DOHH2 (cell line): Measurements from ENCODE around the gene KLK15.

Source experiments
- H3F3A ChIP-seq: fragments of 200-600 bp; sonication (generic), shearing (Covaris generic); 2 replicates; pipeline ENCODE4 v1.6.0; 2016; ENCODE audit warnings: antibody characterized with exemption, mild to moderate bottlenecking; ENCODE audit not compliant: control insufficient read depth, insufficient read depth
- H3K27ac ChIP-seq: fragments of 200-600 bp; sonication (generic); 2 replicates; pipeline ENCODE4 v1.5.1; 2014; ENCODE audit warnings: low read depth, mild to moderate bottlenecking, low read length, moderate library complexity
- H3K27me3 ChIP-seq: fragments of 200-600 bp; sonication (generic); 2 replicates; pipeline ENCODE4 v1.6.1; 2014; ENCODE audit warnings: mild to moderate bottlenecking, low read length, mixed read lengths; ENCODE audit not compliant: control insufficient read depth
- H3K36me3 ChIP-seq: fragments of 200-600 bp; sonication (generic); 2 replicates; pipeline ENCODE4 v1.6.1; 2014; ENCODE audit warnings: mild to moderate bottlenecking, low read length, moderate library complexity, mixed read lengths; ENCODE audit not compliant: control insufficient read depth
- H3K4me1 ChIP-seq: fragments of 200-600 bp; sonication (generic); 2 replicates; pipeline ENCODE4 v1.6.1; 2014; ENCODE audit warnings: mild to moderate bottlenecking, low read length, mixed read lengths; ENCODE audit not compliant: control insufficient read depth
- H3K4me2 ChIP-seq: fragments of 200-600 bp; sonication (generic); 2 replicates; pipeline ENCODE4 v1.6.0; 2014; ENCODE audit warnings: mild to moderate bottlenecking, low read length, moderate library complexity
- H3K4me3 ChIP-seq: fragments of 200-600 bp; sonication (generic); 2 replicates; pipeline ENCODE4 v1.5.1; 2014; ENCODE audit warnings: mild to moderate bottlenecking, low read length, mixed read lengths
- H3K79me2 ChIP-seq: fragments of 200-600 bp; sonication (generic); 2 replicates; pipeline ENCODE4 v1.6.1; 2014; ENCODE audit warnings: mild to moderate bottlenecking, low read length, mixed read lengths; ENCODE audit not compliant: control insufficient read depth
- H3K9me2 ChIP-seq: fragments of 200-600 bp; sonication (generic); replicated peaks from 2 replicates; pipeline ENCODE4 v1.6.1; 2014; ENCODE audit warnings: mild to moderate bottlenecking, low read length, mixed read lengths; ENCODE audit not compliant: control insufficient read depth
- H3K9me3 ChIP-seq: fragments of 200-600 bp; sonication (generic); 2 replicates; pipeline ENCODE4 v1.6.1; 2014; ENCODE audit warnings: antibody characterized with exemption, low read length, mixed read lengths; ENCODE audit not compliant: control insufficient read depth, insufficient read depth
- H4K20me1 ChIP-seq: fragments of 200-600 bp; sonication (generic); 2 replicates; pipeline ENCODE4 v1.6.0; 2014; ENCODE audit warnings: low read depth, mild to moderate bottlenecking, antibody characterized with exemption, low read length, moderate library complexity; ENCODE audit not compliant: control insufficient read depth, insufficient read depth
- CTCF ChIP-seq: fragments of 200-600 bp; sonication (generic); IDR thresholded peaks from one replicate; pipeline ENCODE4 v1.5.1; 2014; ENCODE audit warnings: antibody characterized with exemption, mild to moderate bottlenecking, low read depth, low read length; ENCODE audit not compliant: poor library complexity, severe bottlenecking
- EZH2phosphoT487 ChIP-seq: fragments of 200-600 bp; sonication (generic); IDR thresholded peaks from 2 replicates; pipeline ENCODE4 v1.6.1; 2017; ENCODE audit warnings: borderline replicate concordance, mild to moderate bottlenecking, antibody characterized with exemption, low read length, moderate library complexity, mixed read lengths

The KLK15 gene

DNA sequence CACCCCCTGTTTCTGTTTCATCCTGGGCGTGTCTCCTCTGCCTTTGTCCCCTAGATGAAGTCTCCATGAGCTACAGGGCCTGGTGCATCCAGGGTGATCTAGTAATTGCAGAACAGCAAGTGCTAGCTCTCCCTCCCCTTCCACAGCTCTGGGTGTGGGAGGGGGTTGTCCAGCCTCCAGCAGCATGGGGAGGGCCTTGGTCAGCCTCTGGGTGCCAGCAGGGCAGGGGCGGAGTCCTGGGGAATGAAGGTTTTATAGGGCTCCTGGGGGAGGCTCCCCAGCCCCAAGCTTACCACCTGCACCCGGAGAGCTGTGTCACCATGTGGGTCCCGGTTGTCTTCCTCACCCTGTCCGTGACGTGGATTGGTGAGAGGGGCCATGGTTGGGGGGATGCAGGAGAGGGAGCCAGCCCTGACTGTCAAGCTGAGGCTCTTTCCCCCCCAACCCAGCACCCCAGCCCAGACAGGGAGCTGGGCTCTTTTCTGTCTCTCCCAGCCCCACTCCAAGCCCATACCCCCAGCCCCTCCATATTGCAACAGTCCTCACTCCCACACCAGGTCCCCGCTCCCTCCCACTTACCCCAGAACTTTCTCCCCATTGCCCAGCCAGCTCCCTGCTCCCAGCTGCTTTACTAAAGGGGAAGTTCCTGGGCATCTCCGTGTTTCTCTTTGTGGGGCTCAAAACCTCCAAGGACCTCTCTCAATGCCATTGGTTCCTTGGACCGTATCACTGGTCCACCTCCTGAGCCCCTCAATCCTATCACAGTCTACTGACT, 21.4 kb upstream of the KLK15 start, which contains the start of gene KLK3:
Gene KLK3 (plus strand): TSS at position 280 of the 775 bp plus-strand sequence. CDS start 41 bp downstream, at position 321.
- no peaks in the 10 kb centered on the region for H3F3A ChIP-seq
- no peaks in the 10 kb centered on the region for H3K9me2 ChIP-seq
- no peaks in the 10 kb centered on the region for H3K9me3 ChIP-seq
- no peak within 1 kb of the TSS for H3K27ac ChIP-seq
- H3K36me3 ChIP-seq, result no peaks in the 10 kb centered on the region
- peaks cover 20% of the 10 kb centered on the region for H3K27me3 ChIP-seq
- H3K79me2 ChIP-seq, result no peaks in the 10 kb centered on the region
- H3K4me3 ChIP-seq, result no peak within 1 kb of the TSS
- TF ChIP-seq EZH2phosphoT487, result no peak
- no peak for TF ChIP-seq CTCF
- H3K4me1 ChIP-seq, result no peaks in the 10 kb centered on the region
- no peak within 1 kb of the TSS for H3K4me2 ChIP-seq
- no peaks in the 10 kb centered on the region for H4K20me1 ChIP-seq

GRCh38 chr19:50851620-50852019, 18.2 kb upstream of the KLK15 start:
- H3K9me2 ChIP-seq, result no peaks in the 10 kb centered on the region
- no peak overlapping the region for H3K4me3 ChIP-seq
- no peak overlapping the region for H3K27ac ChIP-seq
- H3K79me2 ChIP-seq, result no peaks in the 10 kb centered on the region
- TF ChIP-seq CTCF (no peak), EZH2phosphoT487 (no peak)
- no peaks in the 10 kb centered on the region for H3F3A ChIP-seq
- H3K4me1 ChIP-seq, result no peaks in the 10 kb centered on the region
- no peaks in the 10 kb centered on the region for H4K20me1 ChIP-seq
- no peak overlapping the region for H3K4me2 ChIP-seq
- H3K9me3 ChIP-seq, result no peaks in the 10 kb centered on the region
- H3K27me3 ChIP-seq, result peaks cover 16% of the 10 kb centered on the region
- H3K36me3 ChIP-seq, result no peaks in the 10 kb centered on the region

GRCh38 chr19:50850738-50851137, 17.4 kb upstream of the KLK15 start:
- peaks cover 16% of the 10 kb centered on the region for H3K27me3 ChIP-seq
- no peak overlapping the region for H3K27ac ChIP-seq
- no peaks in the 10 kb centered on the region for H3K9me2 ChIP-seq
- H3K36me3 ChIP-seq, result no peaks in the 10 kb centered on the region
- H3F3A ChIP-seq, result no peaks in the 10 kb centered on the region
- TF ChIP-seq EZH2phosphoT487 (no peak), CTCF (no peak)
- no peak overlapping the region for H3K4me2 ChIP-seq
- H3K9me3 ChIP-seq, result no peaks in the 10 kb centered on the region
- no peak overlapping the region for H3K4me3 ChIP-seq
- H4K20me1 ChIP-seq, result no peaks in the 10 kb centered on the region
- no peaks in the 10 kb centered on the region for H3K79me2 ChIP-seq
- no peaks in the 10 kb centered on the region for H3K4me1 ChIP-seq
